Spleen (tissue), 7 donors: Measurements from ENCODE around the gene RARS2.

Source experiments
- POLR2A ChIP-seq, 3 donors: fragments of 450-650 bp; IDR thresholded peaks; one replicate each; pipeline ENCODE4 v1.5.1; 2017; ENCODE audit warnings: antibody characterized with exemption in 3 of 3, mild to moderate bottlenecking in 1 of 3
- TF ChIP-seq, protein P1 (sequence below), 11 experiments: fragments of 200-600 bp in 7 of 11; fragments of 450-650 bp in 4 of 11; sonication (generic) in 4 of 11; IDR thresholded peaks in 8 of 11; conservative IDR thresholded peaks in 3 of 11; 1 replicate in 7 of 11; 2 replicates in 4 of 11; pipeline versions ENCODE4 v1.4.0 to v1.8.0; 2016 to 2021; ENCODE audit warnings: antibody characterized with exemption in 11 of 11, inconsistent platforms in 4 of 11, mild to moderate bottlenecking in 1 of 11
- donor health status: DM: no; HTN: no; CAD: no; lungs with moderate emphysema.
- donor health status: DM: no; HTN: no; CAD: no.
- donor health status: DM: no; HTN: no; CAD: no.

- TF ChIP-seq, protein P1, sequence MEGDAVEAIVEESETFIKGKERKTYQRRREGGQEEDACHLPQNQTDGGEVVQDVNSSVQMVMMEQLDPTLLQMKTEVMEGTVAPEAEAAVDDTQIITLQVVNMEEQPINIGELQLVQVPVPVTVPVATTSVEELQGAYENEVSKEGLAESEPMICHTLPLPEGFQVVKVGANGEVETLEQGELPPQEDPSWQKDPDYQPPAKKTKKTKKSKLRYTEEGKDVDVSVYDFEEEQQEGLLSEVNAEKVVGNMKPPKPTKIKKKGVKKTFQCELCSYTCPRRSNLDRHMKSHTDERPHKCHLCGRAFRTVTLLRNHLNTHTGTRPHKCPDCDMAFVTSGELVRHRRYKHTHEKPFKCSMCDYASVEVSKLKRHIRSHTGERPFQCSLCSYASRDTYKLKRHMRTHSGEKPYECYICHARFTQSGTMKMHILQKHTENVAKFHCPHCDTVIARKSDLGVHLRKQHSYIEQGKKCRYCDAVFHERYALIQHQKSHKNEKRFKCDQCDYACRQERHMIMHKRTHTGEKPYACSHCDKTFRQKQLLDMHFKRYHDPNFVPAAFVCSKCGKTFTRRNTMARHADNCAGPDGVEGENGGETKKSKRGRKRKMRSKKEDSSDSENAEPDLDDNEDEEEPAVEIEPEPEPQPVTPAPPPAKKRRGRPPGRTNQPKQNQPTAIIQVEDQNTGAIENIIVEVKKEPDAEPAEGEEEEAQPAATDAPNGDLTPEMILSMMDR (IDR thresholded peaks at IDR 0.05 in 8 of 11, conservative IDR thresholded peaks at IDR 0.05 in 3 of 11), result no peak
- TF ChIP-seq POLR2A (IDR thresholded peaks at IDR 0.05), result no peak
These were observed 31.3 kb downstream of the RARS2 start for GRCh38 chr6:87558446-87558845.
